WTC11 (cell line): ENCODE measurements around the gene SOX14. TPM values are rescaled to one million over a fixed set of nuclear protein-coding genes. Genes with fewer than 3 reads are reported as not detected.

Experiments used
- ATAC-seq: fragments of 200-7000 bp; cut with Tn5 transposase; 2 replicates; pipeline ENCODE4 v1.10.0; 2021; ENCODE audit warnings: mild to moderate bottlenecking, moderate library complexity
- CTCF ChIA-PET: fragments of 300-600 bp; sonication (Branson Sonifier 250); formaldehyde crosslinking; loops from one replicate; lab custom pipeline; 2021; ENCODE audit warnings: antibody characterized with exemption; lab: Charles Lee
- POLR2A ChIA-PET: fragments of 350-600 bp; sonication (Branson Sonifier 250); formaldehyde crosslinking; loops from one replicate; lab custom pipeline; 2021; ENCODE audit warnings: antibody characterized with exemption; lab: Charles Lee
- DNase-seq: peaks from one replicate; pipeline ENCODE4 v3.0.0; 2021; ENCODE audit warnings: low spot score
- H3K27ac Mint-ChIP-seq: 2 replicates; pipeline ENCODE4 v1.8.0; 2021; ENCODE audit warnings: mixed read lengths
- H3K27me3 Mint-ChIP-seq: 2 replicates; pipeline ENCODE4 v1.8.0; 2021; ENCODE audit warnings: low read depth, mild to moderate bottlenecking, moderate library complexity, mixed read lengths
- H3K36me3 Mint-ChIP-seq: 2 replicates; pipeline ENCODE4 v1.8.0; 2021; ENCODE audit warnings: mixed read lengths
- H3K4me1 Mint-ChIP-seq: 2 replicates; pipeline ENCODE4 v1.8.0; 2022; ENCODE audit warnings: mixed read lengths
- H3K4me3 Mint-ChIP-seq: 2 replicates; pipeline ENCODE4 v1.8.0; 2021; ENCODE audit warnings: mild to moderate bottlenecking, moderate library complexity, mixed read lengths
- H3K9me3 Mint-ChIP-seq: 2 replicates; pipeline ENCODE4 v1.8.0; 2021; ENCODE audit warnings: mixed read lengths
- ATF1 ChIP-seq: sonication (generic); formaldehyde crosslinking; IDR thresholded peaks from 2 replicates; pipeline ENCODE4 v1.8.1; 2023; ENCODE audit warnings: mild to moderate bottlenecking, moderate library complexity, missing genetic modification reagents
- CBFB ChIP-seq: sonication (generic); formaldehyde crosslinking; IDR thresholded peaks from 2 replicates; pipeline ENCODE4 v1.8.1; 2022; ENCODE audit warnings: mild to moderate bottlenecking, low read depth, missing genetic modification reagents
- CREM ChIP-seq: sonication (generic); formaldehyde crosslinking; IDR thresholded peaks from 2 replicates; pipeline ENCODE4 v1.8.1; 2022; ENCODE audit warnings: mild to moderate bottlenecking, missing genetic modification reagents, moderate library complexity
- ELF4 ChIP-seq: sonication (generic); formaldehyde crosslinking; IDR thresholded peaks from 2 replicates; pipeline ENCODE4 v1.8.1; 2022; ENCODE audit warnings: low read depth, mild to moderate bottlenecking, moderate library complexity, missing genetic modification reagents
- ESRRA ChIP-seq: sonication (generic); formaldehyde crosslinking; IDR thresholded peaks from 2 replicates; pipeline ENCODE4 v1.8.1; 2022; ENCODE audit warnings: mild to moderate bottlenecking, missing genetic modification reagents, borderline replicate concordance
- ETV6 ChIP-seq: sonication (generic); formaldehyde crosslinking; IDR thresholded peaks from 2 replicates; pipeline ENCODE4 v1.8.1; 2022; ENCODE audit warnings: mild to moderate bottlenecking, missing genetic modification reagents
- FOXK1 ChIP-seq: sonication (generic); formaldehyde crosslinking; IDR thresholded peaks from 2 replicates; pipeline ENCODE4 v1.8.0; 2022; ENCODE audit warnings: mild to moderate bottlenecking, moderate library complexity, missing genetic modification reagents
- FOXP1 ChIP-seq: sonication (generic); formaldehyde crosslinking; IDR thresholded peaks from 2 replicates; pipeline ENCODE4 v1.8.0; 2022; ENCODE audit warnings: missing genetic modification reagents, mild to moderate bottlenecking, moderate library complexity, borderline replicate concordance
- JUN ChIP-seq: sonication (generic); formaldehyde crosslinking; IDR thresholded peaks from 2 replicates; pipeline ENCODE4 v1.8.0; 2023; ENCODE audit warnings: mild to moderate bottlenecking, missing genetic modification reagents
- RELA ChIP-seq: sonication (generic); formaldehyde crosslinking; IDR thresholded peaks from 2 replicates; pipeline ENCODE4 v1.8.1; 2022; ENCODE audit warnings: missing genetic modification reagents, mild to moderate bottlenecking, borderline replicate concordance
- RORB ChIP-seq: fragments of 250-450 bp; sonication (Bioruptor Pico); IDR thresholded peaks from 2 replicates; pipeline ENCODE4 v1.9.0; 2021; ENCODE audit warnings: mild to moderate bottlenecking
- SP1 ChIP-seq: sonication (generic); formaldehyde crosslinking; conservative IDR thresholded peaks from 2 replicates; pipeline ENCODE4 v1.8.1; 2022; ENCODE audit warnings: missing genetic modification reagents
- TEAD1 ChIP-seq: sonication (generic); formaldehyde crosslinking; IDR thresholded peaks from 2 replicates; pipeline ENCODE4 v1.8.0; 2022; ENCODE audit warnings: mild to moderate bottlenecking, missing genetic modification reagents
- ZNF671 ChIP-seq: fragments of 250-450 bp; sonication (Bioruptor Pico); IDR thresholded peaks from 2 replicates; pipeline ENCODE4 v1.8.0; 2021; ENCODE audit warnings: mild to moderate bottlenecking
- total RNA-seq: library from RNA; stranded (reverse); gene quantifications from 3 replicates; pipeline ENCODE4 v1.2.3, GENCODE V29; 2021
- TF ChIP-seq, protein P1 (sequence below): sonication (generic); formaldehyde crosslinking; IDR thresholded peaks from 2 replicates; pipeline ENCODE4 v1.8.1; 2023; ENCODE audit warnings: mild to moderate bottlenecking, missing genetic modification reagents, borderline replicate concordance
- TF ChIP-seq, protein P2 (sequence below): fragments of 250-450 bp; sonication (Bioruptor Pico); IDR thresholded peaks from 2 replicates; pipeline ENCODE4 v2.1.2; 2022; ENCODE audit warnings: mild to moderate bottlenecking, moderate library complexity
- TF ChIP-seq, protein P3 (sequence below): sonication (generic); formaldehyde crosslinking; IDR thresholded peaks from 2 replicates; pipeline ENCODE4 v1.8.1; 2022; ENCODE audit warnings: low read depth, mild to moderate bottlenecking, moderate library complexity, missing genetic modification reagents, borderline replicate concordance
- TF ChIP-seq, protein P4 (sequence below): sonication (generic); formaldehyde crosslinking; IDR thresholded peaks from 2 replicates; pipeline ENCODE4 v1.8.1; 2022; ENCODE audit warnings: missing genetic modification reagents, borderline replicate concordance
- TF ChIP-seq, protein P5 (sequence below): sonication (generic); formaldehyde crosslinking; IDR thresholded peaks from 2 replicates; pipeline ENCODE4 v1.8.0; 2022; ENCODE audit warnings: mild to moderate bottlenecking, missing genetic modification reagents
- TF ChIP-seq, protein P6 (sequence below): sonication (generic); formaldehyde crosslinking; IDR thresholded peaks from 2 replicates; pipeline ENCODE4 v1.8.1; 2023; ENCODE audit warnings: mild to moderate bottlenecking, missing genetic modification reagents, moderate library complexity
- TF ChIP-seq, protein P7 (sequence below): sonication (generic); formaldehyde crosslinking; IDR thresholded peaks from 2 replicates; pipeline ENCODE4 v1.8.0; 2022; ENCODE audit warnings: mild to moderate bottlenecking, missing genetic modification reagents

Gene SOX14
- total RNA-seq, 1 experiment from 2014 or later: 0.70 TPM

DNA sequence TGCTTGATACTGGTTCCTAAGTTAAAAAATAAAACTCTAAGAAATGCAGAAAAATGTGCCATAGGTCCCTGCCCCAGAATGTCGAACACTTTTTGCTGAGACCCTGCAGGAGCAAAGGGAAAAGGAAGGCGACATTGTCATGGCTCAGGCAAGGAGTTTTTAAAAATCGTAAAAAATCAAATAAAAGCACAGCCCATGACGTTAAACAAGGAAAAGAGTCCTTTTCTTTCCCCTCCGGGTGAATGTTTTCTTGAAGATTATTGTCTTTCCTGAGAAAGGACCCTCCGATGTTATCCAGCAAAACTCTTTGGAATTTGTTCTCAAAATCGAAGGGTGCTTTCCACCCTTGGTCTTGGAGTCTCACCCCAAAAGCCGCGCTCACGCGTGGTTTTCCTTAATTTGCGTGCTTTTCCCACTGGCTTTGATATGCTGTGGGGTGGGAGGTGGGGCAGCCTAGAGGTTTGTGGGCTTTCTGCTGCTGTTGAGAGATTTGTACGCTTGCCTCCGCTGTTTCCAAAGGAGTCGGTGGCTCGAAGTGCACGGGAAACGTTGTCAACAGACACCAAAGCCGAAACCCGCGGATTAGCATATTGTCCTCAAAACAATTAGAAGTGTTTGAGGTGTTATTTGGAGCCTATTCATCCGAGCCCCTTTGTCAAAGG lies 2.9 kb downstream of the SOX14 start (continued):
- no peak for TF ChIP-seq ESRRA (CRISPR knock-in tag)

DNA sequence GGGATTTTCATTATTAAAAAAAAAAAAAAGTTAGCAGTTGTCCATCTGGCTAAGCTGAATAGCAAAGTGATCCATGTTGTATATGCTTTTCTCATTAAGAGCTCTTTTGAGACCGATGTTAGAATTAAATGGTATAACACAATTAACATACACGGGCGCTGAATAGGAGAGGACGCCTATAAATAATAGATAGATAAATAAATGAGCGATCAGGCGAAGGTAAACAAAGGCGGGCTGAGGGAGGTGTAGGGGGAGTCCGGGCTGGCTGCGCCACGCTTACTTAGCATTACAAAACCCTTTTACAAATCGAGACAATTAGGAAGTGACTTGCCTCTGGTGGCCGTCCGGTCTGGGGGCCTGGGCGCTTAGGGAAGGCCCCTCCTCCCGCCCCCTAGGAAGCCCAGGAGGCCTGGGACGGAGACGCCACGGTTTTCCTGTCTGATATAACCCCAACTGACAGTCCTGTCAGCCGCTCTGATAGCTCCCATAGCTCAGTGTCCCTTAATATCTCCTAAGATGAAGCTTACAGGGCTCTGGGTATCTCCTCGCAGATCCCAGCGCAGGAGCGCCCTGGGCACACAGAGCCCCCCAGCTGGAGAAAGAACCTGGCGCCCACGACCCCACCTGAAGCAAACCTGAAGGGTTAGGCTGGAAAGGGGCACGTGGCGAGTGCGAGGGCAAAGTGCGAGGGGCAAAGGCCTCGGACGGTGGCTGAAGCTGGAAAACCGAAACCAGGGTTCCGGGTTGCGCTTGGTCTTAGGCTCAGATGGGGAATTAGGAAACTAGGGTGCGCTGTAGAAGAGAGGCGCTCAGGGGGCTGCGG lies 3.6 kb downstream of the SOX14 start:
- peak overlapping the region; percentile 82 for H3K4me3 Mint-ChIP-seq
- H3K36me3 Mint-ChIP-seq: no peaks in the 10 kb centered on the region
- ChIA-PET CTCF (interaction anchor here (0.7 to 1.3 kb wide), 2 partner anchors 9 to 178 kb away, joined by 3 to 5 read pairs; no protein-coding TSS in a partner anchor), POLR2A (no interaction called here)
- H3K9me3 Mint-ChIP-seq: no peaks in the 10 kb centered on the region
- H3K27me3 Mint-ChIP-seq: peaks cover 100% of the 10 kb centered on the region
- H3K4me1 Mint-ChIP-seq: peaks cover 78% of the 10 kb centered on the region
- no peak overlapping the region for H3K27ac Mint-ChIP-seq
- peak; percentile 12 for ATAC-seq
- DNase-seq: peak; percentile 80
- TF ChIP-seq ATF1: no peak
- no peak for TF ChIP-seq CBFB
- TF ChIP-seq, protein P1, sequence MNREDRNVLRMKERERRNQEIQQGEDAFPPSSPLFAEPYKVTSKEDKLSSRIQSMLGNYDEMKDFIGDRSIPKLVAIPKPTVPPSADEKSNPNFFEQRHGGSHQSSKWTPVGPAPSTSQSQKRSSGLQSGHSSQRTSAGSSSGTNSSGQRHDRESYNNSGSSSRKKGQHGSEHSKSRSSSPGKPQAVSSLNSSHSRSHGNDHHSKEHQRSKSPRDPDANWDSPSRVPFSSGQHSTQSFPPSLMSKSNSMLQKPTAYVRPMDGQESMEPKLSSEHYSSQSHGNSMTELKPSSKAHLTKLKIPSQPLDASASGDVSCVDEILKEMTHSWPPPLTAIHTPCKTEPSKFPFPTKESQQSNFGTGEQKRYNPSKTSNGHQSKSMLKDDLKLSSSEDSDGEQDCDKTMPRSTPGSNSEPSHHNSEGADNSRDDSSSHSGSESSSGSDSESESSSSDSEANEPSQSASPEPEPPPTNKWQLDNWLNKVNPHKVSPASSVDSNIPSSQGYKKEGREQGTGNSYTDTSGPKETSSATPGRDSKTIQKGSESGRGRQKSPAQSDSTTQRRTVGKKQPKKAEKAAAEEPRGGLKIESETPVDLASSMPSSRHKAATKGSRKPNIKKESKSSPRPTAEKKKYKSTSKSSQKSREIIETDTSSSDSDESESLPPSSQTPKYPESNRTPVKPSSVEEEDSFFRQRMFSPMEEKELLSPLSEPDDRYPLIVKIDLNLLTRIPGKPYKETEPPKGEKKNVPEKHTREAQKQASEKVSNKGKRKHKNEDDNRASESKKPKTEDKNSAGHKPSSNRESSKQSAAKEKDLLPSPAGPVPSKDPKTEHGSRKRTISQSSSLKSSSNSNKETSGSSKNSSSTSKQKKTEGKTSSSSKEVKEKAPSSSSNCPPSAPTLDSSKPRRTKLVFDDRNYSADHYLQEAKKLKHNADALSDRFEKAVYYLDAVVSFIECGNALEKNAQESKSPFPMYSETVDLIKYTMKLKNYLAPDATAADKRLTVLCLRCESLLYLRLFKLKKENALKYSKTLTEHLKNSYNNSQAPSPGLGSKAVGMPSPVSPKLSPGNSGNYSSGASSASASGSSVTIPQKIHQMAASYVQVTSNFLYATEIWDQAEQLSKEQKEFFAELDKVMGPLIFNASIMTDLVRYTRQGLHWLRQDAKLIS: no peak
- TF ChIP-seq RELA (CRISPR knock-in tag): no peak
- TF ChIP-seq, protein P2, sequence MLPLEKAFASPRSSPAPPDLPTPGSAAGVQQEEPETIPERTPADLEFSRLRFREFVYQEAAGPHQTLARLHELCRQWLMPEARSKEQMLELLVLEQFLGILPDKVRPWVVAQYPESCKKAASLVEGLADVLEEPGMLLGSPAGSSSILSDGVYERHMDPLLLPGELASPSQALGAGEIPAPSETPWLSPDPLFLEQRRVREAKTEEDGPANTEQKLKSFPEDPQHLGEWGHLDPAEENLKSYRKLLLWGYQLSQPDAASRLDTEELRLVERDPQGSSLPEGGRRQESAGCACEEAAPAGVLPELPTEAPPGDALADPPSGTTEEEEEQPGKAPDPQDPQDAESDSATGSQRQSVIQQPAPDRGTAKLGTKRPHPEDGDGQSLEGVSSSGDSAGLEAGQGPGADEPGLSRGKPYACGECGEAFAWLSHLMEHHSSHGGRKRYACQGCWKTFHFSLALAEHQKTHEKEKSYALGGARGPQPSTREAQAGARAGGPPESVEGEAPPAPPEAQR (CRISPR knock-in tag): no peak
- 0 out of 2 replicates have a peak, but pooled peaks have one; percentile 14 for TF ChIP-seq ETV6 (CRISPR knock-in tag)
- no peak for TF ChIP-seq ELF4 (CRISPR knock-in tag)
- 0 out of 2 replicates have a peak, but pooled peaks have one; percentile 20 for TF ChIP-seq SP1 (CRISPR knock-in tag)
- TF ChIP-seq, protein P3, sequence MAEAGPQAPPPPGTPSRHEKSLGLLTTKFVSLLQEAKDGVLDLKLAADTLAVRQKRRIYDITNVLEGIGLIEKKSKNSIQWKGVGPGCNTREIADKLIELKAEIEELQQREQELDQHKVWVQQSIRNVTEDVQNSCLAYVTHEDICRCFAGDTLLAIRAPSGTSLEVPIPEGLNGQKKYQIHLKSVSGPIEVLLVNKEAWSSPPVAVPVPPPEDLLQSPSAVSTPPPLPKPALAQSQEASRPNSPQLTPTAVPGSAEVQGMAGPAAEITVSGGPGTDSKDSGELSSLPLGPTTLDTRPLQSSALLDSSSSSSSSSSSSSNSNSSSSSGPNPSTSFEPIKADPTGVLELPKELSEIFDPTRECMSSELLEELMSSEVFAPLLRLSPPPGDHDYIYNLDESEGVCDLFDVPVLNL (CRISPR knock-in tag): no peak
- TF ChIP-seq JUN: no peak
- TF ChIP-seq CREM (CRISPR knock-in tag): no peak
- TF ChIP-seq, protein P4, sequence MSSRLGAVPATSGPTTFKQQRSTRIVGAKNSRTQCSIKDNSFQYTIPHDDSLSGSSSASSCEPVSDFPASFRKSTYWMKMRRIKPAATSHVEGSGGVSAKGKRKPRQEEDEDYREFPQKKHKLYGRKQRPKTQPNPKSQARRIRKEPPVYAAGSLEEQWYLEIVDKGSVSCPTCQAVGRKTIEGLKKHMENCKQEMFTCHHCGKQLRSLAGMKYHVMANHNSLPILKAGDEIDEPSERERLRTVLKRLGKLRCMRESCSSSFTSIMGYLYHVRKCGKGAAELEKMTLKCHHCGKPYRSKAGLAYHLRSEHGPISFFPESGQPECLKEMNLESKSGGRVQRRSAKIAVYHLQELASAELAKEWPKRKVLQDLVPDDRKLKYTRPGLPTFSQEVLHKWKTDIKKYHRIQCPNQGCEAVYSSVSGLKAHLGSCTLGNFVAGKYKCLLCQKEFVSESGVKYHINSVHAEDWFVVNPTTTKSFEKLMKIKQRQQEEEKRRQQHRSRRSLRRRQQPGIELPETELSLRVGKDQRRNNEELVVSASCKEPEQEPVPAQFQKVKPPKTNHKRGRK: no peak
- TF ChIP-seq RORB: no peak
- TF ChIP-seq ESRRA (CRISPR knock-in tag): 0 out of 2 replicates have a peak, but pooled peaks have one; percentile 65
- no peak for TF ChIP-seq FOXK1 (CRISPR knock-in tag)
- TF ChIP-seq FOXP1 (CRISPR knock-in tag): 0 out of 2 replicates have a peak, but pooled peaks have one; percentile 85
- peak; percentile 65; the same call in 1 of the 2 replicates for TF ChIP-seq TEAD1 (CRISPR knock-in tag)
- TF ChIP-seq ZNF671 (CRISPR knock-in tag): no peak
- TF ChIP-seq, protein P5, sequence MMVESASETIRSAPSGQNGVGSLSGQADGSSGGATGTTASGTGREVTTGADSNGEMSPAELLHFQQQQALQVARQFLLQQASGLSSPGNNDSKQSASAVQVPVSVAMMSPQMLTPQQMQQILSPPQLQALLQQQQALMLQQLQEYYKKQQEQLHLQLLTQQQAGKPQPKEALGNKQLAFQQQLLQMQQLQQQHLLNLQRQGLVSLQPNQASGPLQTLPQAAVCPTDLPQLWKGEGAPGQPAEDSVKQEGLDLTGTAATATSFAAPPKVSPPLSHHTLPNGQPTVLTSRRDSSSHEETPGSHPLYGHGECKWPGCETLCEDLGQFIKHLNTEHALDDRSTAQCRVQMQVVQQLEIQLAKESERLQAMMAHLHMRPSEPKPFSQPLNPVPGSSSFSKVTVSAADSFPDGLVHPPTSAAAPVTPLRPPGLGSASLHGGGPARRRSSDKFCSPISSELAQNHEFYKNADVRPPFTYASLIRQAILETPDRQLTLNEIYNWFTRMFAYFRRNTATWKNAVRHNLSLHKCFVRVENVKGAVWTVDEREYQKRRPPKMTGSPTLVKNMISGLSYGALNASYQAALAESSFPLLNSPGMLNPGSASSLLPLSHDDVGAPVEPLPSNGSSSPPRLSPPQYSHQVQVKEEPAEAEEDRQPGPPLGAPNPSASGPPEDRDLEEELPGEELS (CRISPR knock-in tag): no peak; the same call in 1 of the 2 replicates
- TF ChIP-seq, protein P6, sequence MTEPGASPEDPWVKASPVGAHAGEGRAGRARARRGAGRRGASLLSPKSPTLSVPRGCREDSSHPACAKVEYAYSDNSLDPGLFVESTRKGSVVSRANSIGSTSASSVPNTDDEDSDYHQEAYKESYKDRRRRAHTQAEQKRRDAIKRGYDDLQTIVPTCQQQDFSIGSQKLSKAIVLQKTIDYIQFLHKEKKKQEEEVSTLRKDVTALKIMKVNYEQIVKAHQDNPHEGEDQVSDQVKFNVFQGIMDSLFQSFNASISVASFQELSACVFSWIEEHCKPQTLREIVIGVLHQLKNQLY (CRISPR knock-in tag): no peak
- TF ChIP-seq, protein P7, sequence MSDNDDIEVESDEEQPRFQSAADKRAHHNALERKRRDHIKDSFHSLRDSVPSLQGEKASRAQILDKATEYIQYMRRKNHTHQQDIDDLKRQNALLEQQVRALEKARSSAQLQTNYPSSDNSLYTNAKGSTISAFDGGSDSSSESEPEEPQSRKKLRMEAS (CRISPR knock-in tag): peak; percentile 78; the same call in 1 of the 2 replicates
